Duodenal mucosa (tissue), 2 donors: Measurements from ENCODE around the gene MAML2.

ENCODE experiments used
- H3K27ac ChIP-seq: one replicate; pipeline ENCODE4 v1.7.0; 2013; ENCODE audit warnings: low read depth, low read length
- H3K27me3 ChIP-seq, 2 donors: one replicate each; pipeline ENCODE4 v1.7.0; 2013; ENCODE audit warnings: low read length in 2 of 2, control low read depth in 1 of 2; ENCODE audit not compliant: insufficient read depth in 2 of 2, control insufficient read depth in 1 of 2
- H3K36me3 ChIP-seq, 2 donors: one replicate each; pipeline ENCODE4 v1.7.0; 2013; ENCODE audit warnings: low read length in 2 of 2, control low read depth in 1 of 2; ENCODE audit not compliant: insufficient read depth in 2 of 2, control insufficient read depth in 1 of 2
- H3K4me1 ChIP-seq, 2 donors: one replicate each; pipeline ENCODE4 v1.7.0; 2013; ENCODE audit warnings: low read length in 2 of 2, control low read depth in 1 of 2; ENCODE audit not compliant: insufficient read depth in 2 of 2, control insufficient read depth in 1 of 2
- H3K4me3 ChIP-seq, 2 donors: one replicate each; pipeline ENCODE4 v1.7.0; 2013; ENCODE audit warnings: low read length in 2 of 2, low read depth in 1 of 2
- H3K9ac ChIP-seq, 2 donors: one replicate each; pipeline ENCODE4 v1.7.0; 2013; ENCODE audit warnings: low read length in 2 of 2, low read depth in 1 of 2
- H3K9me3 ChIP-seq, 2 donors: one replicate each; pipeline ENCODE4 v1.7.0; 2013; ENCODE audit warnings: low read length in 2 of 2, control low read depth in 1 of 2; ENCODE audit not compliant: control insufficient read depth in 1 of 2

The MAML2 gene

GRCh38 chr11:96073536-96073935 is 269.5 kb downstream of the MAML2 start:
- H3K36me3 ChIP-seq: no peaks in the 10 kb centered on the region
- no peak overlapping the region for H3K9ac ChIP-seq

GRCh38 chr11:96072592-96072991 is 270.4 kb downstream of the MAML2 start:
- H3K27me3 ChIP-seq: no peaks in the 10 kb centered on the region
- no peak overlapping the region for H3K4me3 ChIP-seq
- peaks cover 11 to 17% of the 10 kb centered on the region in 2 donors for H3K4me1 ChIP-seq
- H3K9me3 ChIP-seq: no peaks in the 10 kb centered on the region
- H3K9ac ChIP-seq: no peak overlapping the region
- H3K27ac ChIP-seq: no peak overlapping the region
- no peaks in the 10 kb centered on the region for H3K36me3 ChIP-seq

More at GRCh38 chr11:96073536-96073935, 269.5 kb downstream of the MAML2 start:
- H3K27ac ChIP-seq: no peak overlapping the region
- H3K27me3 ChIP-seq: no peaks in the 10 kb centered on the region
- no peaks in the 10 kb centered on the region for H3K9me3 ChIP-seq
- no peak overlapping the region for H3K4me3 ChIP-seq
- peaks cover 6 to 13% of the 10 kb centered on the region in 2 donors for H3K4me1 ChIP-seq

- Histone ChIP-seq H3K4me1 (peaks cover 11 to 21% of the 10 kb centered on the region in 2 donors), H3K4me3 (no peak overlapping the region), H3K27me3 (no peaks in the 10 kb centered on the region), H3K27ac (no peak overlapping the region), H3K9me3 (no peaks in the 10 kb centered on the region), H3K36me3 (no peaks in the 10 kb centered on the region), H3K9ac (no peak overlapping the region)
These were observed 272.5 kb downstream of the MAML2 start for GRCh38 chr11:96070453-96070852.

- no peak overlapping the region for H3K9ac ChIP-seq
- H3K36me3 ChIP-seq: no peaks in the 10 kb centered on the region
- H3K27me3 ChIP-seq: no peaks in the 10 kb centered on the region
- no peak overlapping the region for H3K4me3 ChIP-seq
- peaks cover 6 to 9% of the 10 kb centered on the region in 2 donors for H3K4me1 ChIP-seq
- H3K9me3 ChIP-seq: no peaks in the 10 kb centered on the region
- no peak overlapping the region for H3K27ac ChIP-seq
These were observed 275.8 kb downstream of the MAML2 start for GRCh38 chr11:96067160-96067559.

GRCh38 chr11:96065379-96065778 is 277.6 kb downstream of the MAML2 start:
- Histone ChIP-seq H3K27me3 (no peaks in the 10 kb centered on the region), H3K36me3 (no peaks in the 10 kb centered on the region), H3K27ac (no peak overlapping the region), H3K4me1 (peaks cover 6 to 9% of the 10 kb centered on the region in 2 donors), H3K4me3 (no peak overlapping the region), H3K9ac (no peak overlapping the region), H3K9me3 (no peaks in the 10 kb centered on the region)

- H3K4me1 ChIP-seq: peaks cover 6 to 9% of the 10 kb centered on the region in 2 donors
- no peak overlapping the region for H3K4me3 ChIP-seq
- no peaks in the 10 kb centered on the region for H3K36me3 ChIP-seq
These were observed 279.1 kb downstream of the MAML2 start for GRCh38 chr11:96063886-96064285.

GRCh38 chr11:96063053-96063452 is 279.9 kb downstream of the MAML2 start:
- H3K27me3 ChIP-seq: no peaks in the 10 kb centered on the region
- peaks cover 5 to 9% of the 10 kb centered on the region in 2 donors for H3K4me1 ChIP-seq
- H3K36me3 ChIP-seq: no peaks in the 10 kb centered on the region
- no peak overlapping the region for H3K9ac ChIP-seq
- no peak overlapping the region for H3K27ac ChIP-seq
- H3K4me3 ChIP-seq: no peak overlapping the region
- no peaks in the 10 kb centered on the region for H3K9me3 ChIP-seq

More at GRCh38 chr11:96063886-96064285, 279.1 kb downstream of the MAML2 start:
- no peaks in the 10 kb centered on the region for H3K9me3 ChIP-seq
- H3K27me3 ChIP-seq: no peaks in the 10 kb centered on the region
- H3K9ac ChIP-seq: no peak overlapping the region
- no peak overlapping the region for H3K27ac ChIP-seq

- Histone ChIP-seq H3K4me3 (no peak overlapping the region), H3K4me1 (peaks cover 0 to under 1% of the 10 kb centered on the region in 2 donors), H3K36me3 (no peaks in the 10 kb centered on the region), H3K27ac (no peak overlapping the region), H3K9me3 (no peaks in the 10 kb centered on the region), H3K27me3 (no peaks in the 10 kb centered on the region), H3K9ac (no peak overlapping the region)
These were observed 280.9 kb downstream of the MAML2 start for GRCh38 chr11:96062134-96062533.

- Histone ChIP-seq H3K9ac (no peak overlapping the region), H3K27ac (no peak overlapping the region), H3K4me3 (no peak overlapping the region), H3K4me1 (no peaks in the 10 kb centered on the region), H3K9me3 (no peaks in the 10 kb centered on the region), H3K27me3 (no peaks in the 10 kb centered on the region), H3K36me3 (no peaks in the 10 kb centered on the region)
These were observed 281.3 kb downstream of the MAML2 start for GRCh38 chr11:96061730-96062129.

GRCh38 chr11:96061069-96061468 is 281.9 kb downstream of the MAML2 start:
- Histone ChIP-seq H3K27ac (no peak overlapping the region), H3K9ac (no peak overlapping the region), H3K9me3 (no peaks in the 10 kb centered on the region), H3K4me3 (no peak overlapping the region), H3K27me3 (no peaks in the 10 kb centered on the region), H3K4me1 (no peaks in the 10 kb centered on the region), H3K36me3 (no peaks in the 10 kb centered on the region)

- Histone ChIP-seq H3K27me3 (no peaks in the 10 kb centered on the region), H3K9me3 (no peaks in the 10 kb centered on the region), H3K9ac (no peak overlapping the region), H3K4me3 (no peak overlapping the region), H3K27ac (no peak overlapping the region), H3K36me3 (no peaks in the 10 kb centered on the region), H3K4me1 (no peaks in the 10 kb centered on the region)
These were observed 285.5 kb downstream of the MAML2 start for GRCh38 chr11:96057502-96057901.
